ENCODE data around the gene SLAIN1.
A peak's percentile ranks its signal among the peaks of the same experiment; 100 is the strongest.

The SLAIN1 gene

DNA sequence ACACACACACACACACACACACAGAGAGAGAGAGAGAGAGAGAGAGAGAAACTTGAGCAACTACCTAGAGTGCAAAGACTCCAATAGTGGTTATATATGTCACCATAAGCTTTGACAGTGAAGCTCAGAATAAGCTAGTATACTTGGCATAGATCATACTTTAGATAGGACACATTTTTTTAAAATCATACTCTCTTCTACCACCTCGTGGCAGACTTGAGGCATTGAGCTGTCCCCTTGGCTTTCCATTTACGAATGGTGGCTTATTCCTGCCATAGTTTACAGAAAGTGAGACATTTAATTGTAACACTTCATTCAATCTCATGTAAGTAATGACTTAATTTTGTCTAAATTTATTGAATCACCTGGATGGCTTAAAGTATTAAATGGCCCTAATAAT, 112.9 kb downstream of the SLAIN1 start:
- DNase-seq: no peak
- TF ChIP-seq, protein P1, sequence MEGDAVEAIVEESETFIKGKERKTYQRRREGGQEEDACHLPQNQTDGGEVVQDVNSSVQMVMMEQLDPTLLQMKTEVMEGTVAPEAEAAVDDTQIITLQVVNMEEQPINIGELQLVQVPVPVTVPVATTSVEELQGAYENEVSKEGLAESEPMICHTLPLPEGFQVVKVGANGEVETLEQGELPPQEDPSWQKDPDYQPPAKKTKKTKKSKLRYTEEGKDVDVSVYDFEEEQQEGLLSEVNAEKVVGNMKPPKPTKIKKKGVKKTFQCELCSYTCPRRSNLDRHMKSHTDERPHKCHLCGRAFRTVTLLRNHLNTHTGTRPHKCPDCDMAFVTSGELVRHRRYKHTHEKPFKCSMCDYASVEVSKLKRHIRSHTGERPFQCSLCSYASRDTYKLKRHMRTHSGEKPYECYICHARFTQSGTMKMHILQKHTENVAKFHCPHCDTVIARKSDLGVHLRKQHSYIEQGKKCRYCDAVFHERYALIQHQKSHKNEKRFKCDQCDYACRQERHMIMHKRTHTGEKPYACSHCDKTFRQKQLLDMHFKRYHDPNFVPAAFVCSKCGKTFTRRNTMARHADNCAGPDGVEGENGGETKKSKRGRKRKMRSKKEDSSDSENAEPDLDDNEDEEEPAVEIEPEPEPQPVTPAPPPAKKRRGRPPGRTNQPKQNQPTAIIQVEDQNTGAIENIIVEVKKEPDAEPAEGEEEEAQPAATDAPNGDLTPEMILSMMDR (IDR thresholded peaks at IDR 0.05; ENCODE audit: low read depth, low read length, missing control alignments): peak; percentile 63
- Histone ChIP-seq H3K27ac (no peak overlapping the region), H3K27me3 (replicated peaks) (no peaks in the 10 kb centered on the region), H3K36me3 (replicated peaks) (no peaks in the 10 kb centered on the region), H3K4me3 (ENCODE audit: low read depth, low read length) (no peak overlapping the region)
- in situ Hi-C loops (cut with HindIII; ENCODE audit: low pct_ligation_motif_present, low sequenced_read_pairs): no loop called here

DNA sequence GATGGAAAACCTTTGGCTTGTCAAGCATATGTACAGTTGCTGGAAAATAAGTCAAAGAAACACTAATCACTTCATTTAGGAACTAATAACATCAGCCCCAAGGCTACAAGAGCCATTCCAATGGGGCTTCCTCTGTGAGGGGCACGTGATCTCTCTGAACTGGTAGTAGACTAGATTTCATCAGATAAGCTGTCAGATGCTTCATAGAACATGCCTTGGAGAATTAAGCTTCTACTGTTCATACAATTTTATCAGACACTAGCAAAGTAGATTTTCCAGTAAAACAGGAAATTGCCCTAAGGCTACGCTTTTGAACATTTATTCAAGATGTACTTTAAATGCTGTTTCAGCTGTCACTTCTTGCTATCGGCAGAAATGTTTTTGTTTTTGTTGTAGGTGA, 113.4 kb downstream of the SLAIN1 start:
- TF ChIP-seq, protein P1 (IDR thresholded peaks at IDR 0.05; ENCODE audit: low read depth, low read length, missing control alignments): no peak
- no peak for DNase-seq
- H3K36me3 ChIP-seq (replicated peaks): no peaks in the 10 kb centered on the region
- no peak overlapping the region for H3K4me3 ChIP-seq (ENCODE audit: low read depth, low read length)
- no peak overlapping the region for H3K27ac ChIP-seq
- H3K27me3 ChIP-seq (replicated peaks): no peaks in the 10 kb centered on the region
- in situ Hi-C loops (cut with HindIII; ENCODE audit: low pct_ligation_motif_present, low sequenced_read_pairs): no loop called here

DNA sequence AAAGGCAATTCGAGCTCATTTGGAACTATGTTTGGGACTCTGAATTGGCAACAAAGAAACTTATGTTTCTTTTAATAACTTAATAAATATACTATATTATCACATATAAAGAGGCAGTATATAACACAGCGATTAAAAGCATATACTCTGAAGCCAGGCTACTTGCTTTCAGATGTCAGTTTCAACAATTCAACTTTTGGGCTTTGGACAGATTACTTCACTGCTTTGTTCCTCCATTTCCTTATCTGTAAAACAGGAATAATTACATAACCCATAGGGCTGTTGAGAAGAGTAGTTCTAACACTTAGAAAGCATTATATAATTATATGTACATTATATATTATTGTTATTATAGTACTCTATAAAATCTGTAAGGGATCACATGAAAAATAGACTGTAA, 113.9 kb downstream of the SLAIN1 start:
- in situ Hi-C loops (cut with HindIII; ENCODE audit: low pct_ligation_motif_present, low sequenced_read_pairs): no loop called here
- TF ChIP-seq, protein P1 (IDR thresholded peaks at IDR 0.05; ENCODE audit: low read depth, low read length, missing control alignments): no peak
- no peak overlapping the region for H3K4me3 ChIP-seq (ENCODE audit: low read depth, low read length)

DNA sequence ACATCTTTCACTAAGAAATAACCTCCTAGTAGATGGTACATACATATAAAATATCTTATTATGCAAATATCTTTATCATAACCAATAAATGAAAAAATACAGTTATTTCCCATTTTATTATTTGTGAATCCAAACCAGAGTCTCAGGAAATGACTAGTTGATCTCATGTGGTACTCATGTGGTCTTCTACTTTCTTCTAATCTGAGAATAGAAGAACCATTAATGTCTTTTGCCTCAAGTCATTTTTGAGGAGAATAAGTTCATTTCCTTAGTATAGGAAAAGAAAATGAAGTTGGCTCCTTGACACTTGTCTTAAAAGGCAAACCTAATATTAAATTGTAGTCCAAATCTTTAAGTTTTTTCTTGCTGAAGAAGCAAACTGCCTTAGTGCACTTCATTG, 114.5 kb downstream of the SLAIN1 start:
- TF ChIP-seq, protein P1 (IDR thresholded peaks at IDR 0.05; ENCODE audit: low read depth, low read length, missing control alignments): no peak
- in situ Hi-C loops (cut with HindIII; ENCODE audit: low pct_ligation_motif_present, low sequenced_read_pairs): no loop called here
- no peak overlapping the region for H3K4me3 ChIP-seq (ENCODE audit: low read depth, low read length)
- H3K27me3 ChIP-seq (replicated peaks): no peaks in the 10 kb centered on the region
- no peak for DNase-seq
- no peaks in the 10 kb centered on the region for H3K36me3 ChIP-seq (replicated peaks)
- no peak overlapping the region for H3K27ac ChIP-seq

More for the DNA sequence above, 113.9 kb downstream of the SLAIN1 start:
- H3K36me3 ChIP-seq (replicated peaks): no peaks in the 10 kb centered on the region
- H3K27me3 ChIP-seq (replicated peaks): no peaks in the 10 kb centered on the region
- H3K27ac ChIP-seq: no peak overlapping the region
- DNase-seq: no peak

All from brain microvascular endothelial cell (primary cell).